Measurements from ENCODE around the gene DSCAM.

Gene DSCAM

GRCh38 chr21:40049031-40049930, 797.7 kb downstream of the DSCAM start:
- Histone ChIP-seq H3F3A (ENCODE audit: insufficient read depth) (no peaks in the 10 kb centered on the region), H3K27ac (ENCODE audit: low read depth, low read length) (no peak overlapping the region), H3K9me2 (replicated peaks; ENCODE audit: insufficient read depth, low read length) (no peaks in the 10 kb centered on the region), H3K4me2 (ENCODE audit: low read depth, low read length, poor library complexity, severe bottlenecking) (no peak overlapping the region), H3K36me3 (ENCODE audit: low read length) (no peaks in the 10 kb centered on the region), H3K9ac (ENCODE audit: low read length) (no peak overlapping the region), H3K79me2 (ENCODE audit: insufficient read depth, low read length) (no peaks in the 10 kb centered on the region), H2AFZ (ENCODE audit: low read depth, low read length, severe bottlenecking) (no peak overlapping the region), H3K27me3 (ENCODE audit: low read length) (no peaks in the 10 kb centered on the region; the same call in 1 of the 2 replicates), H3K9me3 (ENCODE audit: insufficient read depth, low read length) (no peaks in the 10 kb centered on the region), H3K4me3 (ENCODE audit: insufficient read depth, low read length, poor library complexity, severe bottlenecking) (no peak overlapping the region), H4K20me1 (ENCODE audit: low read depth, low read length) (no peaks in the 10 kb centered on the region)
- no peak for TF ChIP-seq EZH2phosphoT487 (conservative IDR thresholded peaks at IDR 0.05; ENCODE audit: low read length)
- TF ChIP-seq CTCF (IDR thresholded peaks at IDR 0.05; ENCODE audit: insufficient read depth, low read length, poor library complexity, severe bottlenecking): no peak

GRCh38 chr21:40047993-40048730, 798.8 kb downstream of the DSCAM start:
- no peaks in the 10 kb centered on the region for H3K79me2 ChIP-seq (ENCODE audit: insufficient read depth, low read length)
- H2AFZ ChIP-seq (ENCODE audit: low read depth, low read length, severe bottlenecking): no peak overlapping the region
- H4K20me1 ChIP-seq (ENCODE audit: low read depth, low read length): no peaks in the 10 kb centered on the region
- H3K9me3 ChIP-seq (ENCODE audit: insufficient read depth, low read length): no peaks in the 10 kb centered on the region
- no peaks in the 10 kb centered on the region for H3K9me2 ChIP-seq (replicated peaks; ENCODE audit: insufficient read depth, low read length)
- H3K27ac ChIP-seq (ENCODE audit: low read depth, low read length): no peak overlapping the region
- no peaks in the 10 kb centered on the region for H3F3A ChIP-seq (ENCODE audit: insufficient read depth)
- no peak overlapping the region for H3K9ac ChIP-seq (ENCODE audit: low read length)
- no peaks in the 10 kb centered on the region for H3K36me3 ChIP-seq (ENCODE audit: low read length)
- H3K4me2 ChIP-seq (ENCODE audit: low read depth, low read length, poor library complexity, severe bottlenecking): no peak overlapping the region
- H3K4me3 ChIP-seq (ENCODE audit: insufficient read depth, low read length, poor library complexity, severe bottlenecking): no peak overlapping the region
- TF ChIP-seq CTCF (IDR thresholded peaks at IDR 0.05; ENCODE audit: insufficient read depth, low read length, poor library complexity, severe bottlenecking) (no peak), EZH2phosphoT487 (conservative IDR thresholded peaks at IDR 0.05; ENCODE audit: low read length) (no peak)
- H3K27me3 ChIP-seq (ENCODE audit: low read length): no peaks in the 10 kb centered on the region; the same call in 1 of the 2 replicates

GRCh38 chr21:40047211-40047610, 799.7 kb downstream of the DSCAM start:
- Histone ChIP-seq H3K9me2 (replicated peaks; ENCODE audit: insufficient read depth, low read length) (no peaks in the 10 kb centered on the region), H3K4me3 (ENCODE audit: insufficient read depth, low read length, poor library complexity, severe bottlenecking) (no peak overlapping the region), H3F3A (ENCODE audit: insufficient read depth) (no peaks in the 10 kb centered on the region), H3K9ac (ENCODE audit: low read length) (no peak overlapping the region), H3K27me3 (ENCODE audit: low read length) (no peaks in the 10 kb centered on the region; the same call in 1 of the 2 replicates), H3K27ac (ENCODE audit: low read depth, low read length) (no peak overlapping the region), H4K20me1 (ENCODE audit: low read depth, low read length) (no peaks in the 10 kb centered on the region), H3K79me2 (ENCODE audit: insufficient read depth, low read length) (no peaks in the 10 kb centered on the region), H2AFZ (ENCODE audit: low read depth, low read length, severe bottlenecking) (no peak overlapping the region), H3K4me2 (ENCODE audit: low read depth, low read length, poor library complexity, severe bottlenecking) (no peak overlapping the region), H3K9me3 (ENCODE audit: insufficient read depth, low read length) (no peaks in the 10 kb centered on the region), H3K36me3 (ENCODE audit: low read length) (no peaks in the 10 kb centered on the region)
- TF ChIP-seq CTCF (IDR thresholded peaks at IDR 0.05; ENCODE audit: insufficient read depth, low read length, poor library complexity, severe bottlenecking) (no peak), EZH2phosphoT487 (conservative IDR thresholded peaks at IDR 0.05; ENCODE audit: low read length) (no peak)

All from SU-DHL-6 (cell line).